A673 (cell line): ENCODE results near the gene ADSL.

Experiments used
- CTCF ChIP-seq: fragments of 300-800, 200-600 bp; sonication (generic); conservative IDR thresholded peaks from 2 replicates; pipeline ENCODE4 v1.5.1; 2017; ENCODE audit warnings: low read depth, mild to moderate bottlenecking, antibody characterized with exemption, low read length, moderate library complexity, mixed read lengths
- EZH2 ChIP-seq: fragments of 200-600 bp; sonication (generic); IDR thresholded peaks from 2 replicates; pipeline ENCODE4 v1.6.1; 2017; ENCODE audit warnings: borderline replicate concordance, low read depth, mild to moderate bottlenecking, mixed read lengths, antibody characterized with exemption, low read length; ENCODE audit not compliant: poor library complexity, severe bottlenecking

- TF ChIP-seq EZH2, result no peak
- no peak for TF ChIP-seq CTCF
Measured at GRCh38 chr22:40305625-40306024, 40.7 kb upstream of the ADSL start.
